Left ventricle myocardium inferior (tissue), 1 donor: ENCODE data around the gene RNF157. TPM values are rescaled to one million over a fixed set of nuclear protein-coding genes. Genes with fewer than 3 reads are reported as not detected.

Experiments
- DNase-seq: peaks from one replicate; pipeline ENCODE4 v3.0.0-alpha.2; 2020
- H3K27ac ChIP-seq: fragments of 200-600 bp; replicated peaks from 2 replicates; pipeline ENCODE4 v1.8.0; 2021
- H3K27me3 ChIP-seq: fragments of 200-600 bp; 2 replicates; pipeline ENCODE4 v1.8.0; 2021; ENCODE audit warnings: low read depth
- H3K36me3 ChIP-seq: fragments of 200-600 bp; 2 replicates; pipeline ENCODE4 v1.8.0; 2021
- H3K4me1 ChIP-seq: fragments of 200-600 bp; 2 replicates; pipeline ENCODE4 v1.8.0; 2021
- H3K4me3 ChIP-seq: fragments of 200-600 bp; 2 replicates; pipeline ENCODE4 v1.8.0; 2021; ENCODE audit warnings: mild to moderate bottlenecking, moderate library complexity
- H3K9me3 ChIP-seq: fragments of 200-600 bp; replicated peaks from 2 replicates; pipeline ENCODE4 v1.8.0; 2021
- CTCF ChIP-seq: fragments of 200-600 bp; IDR thresholded peaks from 2 replicates; pipeline ENCODE4 v1.8.0; 2021; ENCODE audit warnings: antibody characterized with exemption, mild to moderate bottlenecking, borderline replicate concordance
- intact Hi-C: fragments of 100-400 bp; cut with micrococcal nuclease; formaldehyde crosslinking; loops from one replicate; pipeline ENCODE4 v1.11.0; 2022
- total RNA-seq: library from RNA; stranded (reverse); fragmentation: NEBNext Ultra II Directional; extraction: Animal tissue kit (Norgen Biotek cat#: 25700); gene quantifications from one replicate; pipeline ENCODE4 v1.2.1, GENCODE V29; 2021
- donor health status: DM: no; HTN: yes; CAD: no; lungs with severe emphysema.

Gene RNF157
- total RNA-seq, 1 donor from 2014 or later, result 4.8 TPM

GRCh38 chr17:76265624-76266243 is 25.4 kb upstream of the RNF157 start:
- H3K4me3 ChIP-seq, result peak overlapping the region; percentile 93

GRCh38 chr17:76264755-76265623 is 24.7 kb upstream of the RNF157 start, which contains the start of gene UBALD2:
Gene UBALD2 (plus strand): TSS chr17:76265348. CDS start chr17:76265506, 158 bp downstream.
- peaks cover 6% of the 10 kb centered on the region for H3K36me3 ChIP-seq
- H3K9me3 ChIP-seq, result no peaks in the 10 kb centered on the region
- no peak for TF ChIP-seq CTCF
- peak; percentile 100 for DNase-seq
- peak within 1 kb of the TSS; percentile 96 for H3K27ac ChIP-seq
- intact Hi-C loops, result no loop called here
- H3K27me3 ChIP-seq, result no peaks in the 10 kb centered on the region
- H3K4me3 ChIP-seq, result peak within 1 kb of the TSS; percentile 93
- peaks cover 64% of the 10 kb centered on the region for H3K4me1 ChIP-seq

More at GRCh38 chr17:76265624-76266243, 25.4 kb upstream of the RNF157 start:
- TF ChIP-seq CTCF, result no peak
- H3K27me3 ChIP-seq, result no peaks in the 10 kb centered on the region
- H3K4me1 ChIP-seq, result peaks cover 71% of the 10 kb centered on the region
- H3K9me3 ChIP-seq, result no peaks in the 10 kb centered on the region
- intact Hi-C loops, result no loop called here
- H3K36me3 ChIP-seq, result peaks cover 13% of the 10 kb centered on the region
- peak; percentile 70 for DNase-seq
- H3K27ac ChIP-seq, result peak overlapping the region; percentile 96

GRCh38 chr17:76264425-76264754 is 24.1 kb upstream of the RNF157 start:
- intact Hi-C loops, result no loop called here
- H3K4me3 ChIP-seq, result peak overlapping the region; percentile 22

GRCh38 chr17:76263896-76264295 is 23.6 kb upstream of the RNF157 start:
- Histone ChIP-seq H3K4me3 (no peak overlapping the region), H3K9me3 (no peaks in the 10 kb centered on the region), H3K4me1 (peaks cover 64% of the 10 kb centered on the region), H3K36me3 (no peaks in the 10 kb centered on the region), H3K27ac (peak overlapping the region; percentile 67), H3K27me3 (no peaks in the 10 kb centered on the region)
- intact Hi-C loops, result no loop called here
- no peak for TF ChIP-seq CTCF
- no peak for DNase-seq

More at GRCh38 chr17:76264425-76264754, 24.1 kb upstream of the RNF157 start:
- TF ChIP-seq CTCF, result no peak
- Histone ChIP-seq H3K27me3 (no peaks in the 10 kb centered on the region), H3K4me1 (peaks cover 64% of the 10 kb centered on the region), H3K9me3 (no peaks in the 10 kb centered on the region), H3K27ac (peak overlapping the region; percentile 67), H3K36me3 (no peaks in the 10 kb centered on the region)
- no peak for DNase-seq

GRCh38 chr17:76262732-76263344 is 22.5 kb upstream of the RNF157 start:
- no peak for DNase-seq
- Histone ChIP-seq H3K36me3 (no peaks in the 10 kb centered on the region), H3K27ac (peak overlapping the region; percentile 53), H3K9me3 (no peaks in the 10 kb centered on the region), H3K4me3 (no peak overlapping the region), H3K4me1 (peaks cover 54% of the 10 kb centered on the region), H3K27me3 (no peaks in the 10 kb centered on the region)
- TF ChIP-seq CTCF, result no peak
- intact Hi-C loops, result no loop called here
